Measurements from ENCODE around the gene SAYSD1. TPM values are rescaled to one million over a fixed set of nuclear protein-coding genes. Genes with fewer than 3 reads are reported as not detected.

Gene SAYSD1
- total RNA-seq, 3 donors from 2014 or later (not counting 1 experiment from before 2014, with no cell fraction given) = 11.3 to 13.1 (median 11.5) TPM

DNA sequence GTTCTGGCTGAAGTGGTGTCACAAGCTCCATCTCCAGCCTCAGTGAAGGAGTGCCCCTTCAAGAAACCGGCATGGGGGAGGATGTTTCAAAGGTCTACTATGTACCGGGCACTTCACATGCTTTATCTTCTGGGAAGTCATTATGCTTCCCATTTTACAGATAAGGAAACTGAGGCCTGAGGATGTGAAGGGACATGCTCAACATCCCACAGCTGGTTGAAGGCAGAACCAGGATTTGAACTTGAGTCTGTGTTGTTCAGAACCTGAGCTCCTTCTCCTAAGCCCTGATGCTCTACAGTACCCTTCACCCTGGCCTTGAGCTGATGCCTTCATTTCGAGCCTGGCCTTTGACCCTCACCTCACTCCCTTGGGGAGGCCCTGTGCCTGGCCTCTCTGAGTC is 53.4 kb downstream of the SAYSD1 start:
- H3K36me3 Mint-ChIP-seq = no peaks in the 10 kb centered on the region
- intact Hi-C loops (cut with micrococcal nuclease) = no loop called here
- no peaks in the 10 kb centered on the region for H3K27me3 ChIP-seq (ENCODE audit: control insufficient read depth, insufficient read depth, low read length)
- ATAC-seq = no peak
- H3K27me3 Mint-ChIP-seq (ENCODE audit: low read depth in 2 of 2) = peaks cover 0 to 7% of the 10 kb centered on the region in 2 donors
- no peaks in the 10 kb centered on the region for H3K9me3 Mint-ChIP-seq
- no peak overlapping the region for H3K27ac Mint-ChIP-seq
- WGBS (ENCODE audit: insufficient coverage) = 86% methylated on average over 3 of the region's 3 CpGs
- no peaks in the 10 kb centered on the region for H3K36me3 ChIP-seq (ENCODE audit: control insufficient read depth, insufficient read depth, low read length)
- no peak for DNase-seq
- H3K9me3 ChIP-seq (ENCODE audit: control insufficient read depth, insufficient read depth, low read length) = no peaks in the 10 kb centered on the region
- H3K27ac ChIP-seq (ENCODE audit: low read length) = no peak overlapping the region
- H3K4me3 ChIP-seq (ENCODE audit: low read length) = no peak overlapping the region
- H3K4me1 ChIP-seq (ENCODE audit: control insufficient read depth, insufficient read depth, low read length) = peaks cover 14% of the 10 kb centered on the region
- TF ChIP-seq, protein P1, sequence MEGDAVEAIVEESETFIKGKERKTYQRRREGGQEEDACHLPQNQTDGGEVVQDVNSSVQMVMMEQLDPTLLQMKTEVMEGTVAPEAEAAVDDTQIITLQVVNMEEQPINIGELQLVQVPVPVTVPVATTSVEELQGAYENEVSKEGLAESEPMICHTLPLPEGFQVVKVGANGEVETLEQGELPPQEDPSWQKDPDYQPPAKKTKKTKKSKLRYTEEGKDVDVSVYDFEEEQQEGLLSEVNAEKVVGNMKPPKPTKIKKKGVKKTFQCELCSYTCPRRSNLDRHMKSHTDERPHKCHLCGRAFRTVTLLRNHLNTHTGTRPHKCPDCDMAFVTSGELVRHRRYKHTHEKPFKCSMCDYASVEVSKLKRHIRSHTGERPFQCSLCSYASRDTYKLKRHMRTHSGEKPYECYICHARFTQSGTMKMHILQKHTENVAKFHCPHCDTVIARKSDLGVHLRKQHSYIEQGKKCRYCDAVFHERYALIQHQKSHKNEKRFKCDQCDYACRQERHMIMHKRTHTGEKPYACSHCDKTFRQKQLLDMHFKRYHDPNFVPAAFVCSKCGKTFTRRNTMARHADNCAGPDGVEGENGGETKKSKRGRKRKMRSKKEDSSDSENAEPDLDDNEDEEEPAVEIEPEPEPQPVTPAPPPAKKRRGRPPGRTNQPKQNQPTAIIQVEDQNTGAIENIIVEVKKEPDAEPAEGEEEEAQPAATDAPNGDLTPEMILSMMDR (IDR thresholded peaks at IDR 0.05) = no peak
- H3K4me1 Mint-ChIP-seq = peaks cover 4 to 29% of the 10 kb centered on the region in 2 donors
- no peak overlapping the region for H3K4me3 Mint-ChIP-seq

DNA sequence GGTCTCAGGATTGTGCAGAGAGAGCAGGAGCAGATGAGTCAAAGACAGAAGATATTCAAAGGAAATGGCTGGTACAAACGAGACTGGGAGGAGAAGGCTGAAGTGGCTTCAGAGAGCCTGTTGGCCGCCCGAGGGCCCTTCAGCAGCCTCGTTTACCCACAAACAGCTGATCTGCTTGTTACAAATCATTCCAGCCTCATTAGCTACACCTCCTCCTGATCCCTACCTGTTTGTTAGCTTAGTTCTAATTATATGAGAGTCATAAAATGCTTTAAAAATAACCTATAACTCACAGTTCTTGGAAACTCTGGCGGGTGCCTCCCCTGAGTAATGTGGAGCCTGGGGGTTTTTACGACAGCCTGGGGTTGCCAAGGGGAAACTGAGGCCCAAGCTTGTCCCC is 53.8 kb downstream of the SAYSD1 start:
- Histone ChIP-seq H3K36me3 (ENCODE audit: control insufficient read depth, insufficient read depth, low read length) (no peaks in the 10 kb centered on the region), H3K9me3 (ENCODE audit: control insufficient read depth, insufficient read depth, low read length) (no peaks in the 10 kb centered on the region), H3K27ac (ENCODE audit: low read length) (no peak overlapping the region), H3K4me3 (ENCODE audit: low read length) (no peak overlapping the region), H3K27me3 (ENCODE audit: control insufficient read depth, insufficient read depth, low read length) (no peaks in the 10 kb centered on the region), H3K4me1 (ENCODE audit: control insufficient read depth, insufficient read depth, low read length) (peaks cover 14% of the 10 kb centered on the region)
- no peaks in the 10 kb centered on the region for H3K36me3 Mint-ChIP-seq
- no peaks in the 10 kb centered on the region for H3K9me3 Mint-ChIP-seq
- intact Hi-C loops (cut with micrococcal nuclease) = no loop called here
- H3K4me1 Mint-ChIP-seq = peaks cover 4 to 32% of the 10 kb centered on the region in 2 donors
- no peak overlapping the region for H3K27ac Mint-ChIP-seq
- TF ChIP-seq, protein P1 (IDR thresholded peaks at IDR 0.05) = no peak
- H3K4me3 Mint-ChIP-seq = no peak overlapping the region
- WGBS (ENCODE audit: insufficient coverage) = 57% methylated on average over 6 of the region's 6 CpGs
- H3K27me3 Mint-ChIP-seq (ENCODE audit: low read depth in 2 of 2) = peaks cover 0 to 7% of the 10 kb centered on the region in 2 donors
- DNase-seq = no peak
- ATAC-seq = no peak

DNA sequence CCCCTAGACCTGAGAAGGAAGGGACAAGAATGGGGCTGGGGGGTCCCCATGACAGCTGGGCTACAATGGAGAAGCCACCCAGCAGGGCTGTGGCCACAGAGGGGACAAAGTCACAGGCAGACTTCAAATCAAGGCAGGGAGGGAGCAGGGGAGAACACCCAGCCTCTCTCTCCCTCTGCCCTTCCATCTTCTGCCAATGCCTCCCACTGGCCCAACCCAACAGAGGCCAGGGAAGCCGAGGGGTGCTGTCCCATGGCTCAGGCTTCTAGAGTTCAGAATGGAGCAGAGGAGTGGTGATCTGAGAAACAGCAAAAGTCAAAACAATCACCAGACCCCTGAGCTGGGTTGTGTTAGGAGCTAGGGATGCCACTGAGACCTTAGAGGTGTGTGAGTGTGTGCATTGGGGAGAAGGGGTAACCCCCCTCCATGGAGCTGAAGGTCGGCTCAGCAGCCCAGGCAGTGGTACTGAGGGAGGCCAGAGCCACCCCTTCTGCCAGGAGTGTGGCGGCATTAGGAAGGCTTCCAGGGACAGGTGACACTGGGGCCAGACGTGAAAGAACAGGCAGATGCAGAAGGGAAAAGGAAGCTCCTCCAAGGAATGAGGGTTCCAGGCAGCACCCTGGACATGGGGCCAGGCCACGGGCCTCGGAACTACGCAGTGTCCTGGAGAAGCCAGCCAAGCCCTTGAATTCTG is 54.4 kb downstream of the SAYSD1 start:
- H3K9me3 Mint-ChIP-seq = no peaks in the 10 kb centered on the region
- intact Hi-C loops (cut with micrococcal nuclease) = no loop called here
- no peak overlapping the region for H3K4me3 ChIP-seq (ENCODE audit: low read length)
- H3K4me3 Mint-ChIP-seq = no peak overlapping the region
- H3K36me3 Mint-ChIP-seq = no peaks in the 10 kb centered on the region
- H3K27me3 Mint-ChIP-seq (ENCODE audit: low read depth in 2 of 2) = peaks cover 0 to 7% of the 10 kb centered on the region in 2 donors
- H3K4me1 ChIP-seq (ENCODE audit: control insufficient read depth, insufficient read depth, low read length) = peaks cover 14% of the 10 kb centered on the region
- no peak overlapping the region for H3K27ac Mint-ChIP-seq
- peaks cover 4 to 32% of the 10 kb centered on the region in 2 donors for H3K4me1 Mint-ChIP-seq
- H3K36me3 ChIP-seq (ENCODE audit: control insufficient read depth, insufficient read depth, low read length) = no peaks in the 10 kb centered on the region
- H3K27ac ChIP-seq (ENCODE audit: low read length) = no peak overlapping the region
- no peaks in the 10 kb centered on the region for H3K9me3 ChIP-seq (ENCODE audit: control insufficient read depth, insufficient read depth, low read length)
- no peaks in the 10 kb centered on the region for H3K27me3 ChIP-seq (ENCODE audit: control insufficient read depth, insufficient read depth, low read length)
- TF ChIP-seq, protein P1 (IDR thresholded peaks at IDR 0.05) = no peak
- ATAC-seq (no peak), DNase-seq (no peak)
- WGBS (ENCODE audit: insufficient coverage) = 85% methylated on average over 6 of the region's 7 CpGs

Measured in natural killer cell (primary cell).